ENCODE data around the gene RAI14.

The RAI14 gene

DNA sequence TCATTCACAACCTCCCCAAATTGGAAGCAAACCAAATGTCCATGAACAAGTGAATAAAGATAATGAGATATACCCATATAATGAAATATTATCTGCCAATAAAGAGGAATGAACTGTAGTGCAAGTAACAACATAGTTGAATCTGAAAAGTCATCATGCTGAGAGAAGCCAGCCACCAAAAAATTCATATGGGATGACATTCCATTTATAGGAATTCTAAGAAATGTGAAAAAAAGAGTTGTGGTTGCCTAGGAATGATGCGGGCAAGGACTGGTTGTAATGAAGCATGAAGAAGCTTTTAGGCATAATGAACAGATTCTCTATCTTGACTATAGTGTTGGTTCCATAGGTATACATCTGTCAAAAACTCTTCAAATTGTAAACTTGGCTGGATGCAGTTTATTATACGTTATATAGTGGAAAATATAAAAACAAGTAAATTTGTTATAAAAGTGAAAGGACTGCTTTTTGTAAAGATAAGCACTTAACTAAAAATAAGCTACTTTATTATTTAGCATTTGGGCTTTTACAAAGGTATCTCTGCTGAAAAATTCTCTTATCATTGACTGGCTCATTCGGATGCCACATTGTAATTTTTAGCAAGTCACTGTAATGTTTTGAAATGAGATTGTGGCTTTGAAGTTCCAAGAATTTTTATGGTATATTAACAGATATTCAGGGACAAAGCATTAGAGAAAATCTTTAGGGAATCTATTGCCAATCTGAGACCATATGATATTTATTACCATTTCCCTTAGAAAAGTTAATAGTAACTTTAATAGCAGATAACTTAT is 161.6 kb downstream of the RAI14 start:
- DNase-seq (ENCODE audit: extremely low spot score): no peak
- no peak for TF ChIP-seq L3MBTL2 (conservative IDR thresholded peaks at IDR 0.05)
- TF ChIP-seq NFRKB (IDR thresholded peaks at IDR 0.05): no peak
- no peak for TF ChIP-seq BHLHE40 (IDR thresholded peaks at IDR 0.05; ENCODE audit: borderline replicate concordance)
- no peak for TF ChIP-seq HDGF (IDR thresholded peaks at IDR 0.05; ENCODE audit: borderline replicate concordance)
- TF ChIP-seq CTBP1 (IDR thresholded peaks at IDR 0.05; ENCODE audit: borderline replicate concordance): no peak
- TF ChIP-seq, protein P1, sequence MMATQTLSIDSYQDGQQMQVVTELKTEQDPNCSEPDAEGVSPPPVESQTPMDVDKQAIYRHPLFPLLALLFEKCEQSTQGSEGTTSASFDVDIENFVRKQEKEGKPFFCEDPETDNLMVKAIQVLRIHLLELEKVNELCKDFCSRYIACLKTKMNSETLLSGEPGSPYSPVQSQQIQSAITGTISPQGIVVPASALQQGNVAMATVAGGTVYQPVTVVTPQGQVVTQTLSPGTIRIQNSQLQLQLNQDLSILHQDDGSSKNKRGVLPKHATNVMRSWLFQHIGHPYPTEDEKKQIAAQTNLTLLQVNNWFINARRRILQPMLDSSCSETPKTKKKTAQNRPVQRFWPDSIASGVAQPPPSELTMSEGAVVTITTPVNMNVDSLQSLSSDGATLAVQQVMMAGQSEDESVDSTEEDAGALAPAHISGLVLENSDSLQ (IDR thresholded peaks at IDR 0.05): no peak
- TF ChIP-seq FOXM1 (IDR thresholded peaks at IDR 0.05; ENCODE audit: borderline replicate concordance): no peak
- POLR2A ChIA-PET: no interaction called here
- CTCF ChIA-PET: no interaction called here

DNA sequence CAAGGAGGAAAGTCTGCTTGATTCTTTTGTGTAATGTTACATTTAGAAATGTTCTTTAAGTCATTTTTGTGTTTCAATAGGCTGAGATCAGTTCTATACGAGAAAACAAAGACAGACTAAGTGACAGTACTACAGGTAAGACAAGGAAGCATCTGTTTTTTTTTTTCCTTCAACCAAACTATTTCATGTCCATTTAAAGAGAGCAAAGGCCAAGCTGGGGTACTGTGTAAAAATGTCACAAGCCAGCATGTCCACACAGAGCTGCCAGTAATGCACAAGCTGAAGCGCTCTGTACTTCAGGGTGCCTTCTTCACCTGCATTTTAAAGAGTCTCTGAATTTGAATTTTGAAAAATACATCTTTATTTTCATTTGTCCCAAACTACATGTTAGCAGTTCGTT is 162.6 kb downstream of the RAI14 start:
- POLR2A ChIA-PET: no interaction called here
- CTCF ChIA-PET: no interaction called here
- TF ChIP-seq HDGF (IDR thresholded peaks at IDR 0.05; ENCODE audit: borderline replicate concordance) (no peak), ARNT (IDR thresholded peaks at IDR 0.05) (no peak), SP1 (IDR thresholded peaks at IDR 0.05) (no peak), ELF4 (IDR thresholded peaks at IDR 0.05) (no peak)
- no peak for DNase-seq (ENCODE audit: extremely low spot score)

DNA sequence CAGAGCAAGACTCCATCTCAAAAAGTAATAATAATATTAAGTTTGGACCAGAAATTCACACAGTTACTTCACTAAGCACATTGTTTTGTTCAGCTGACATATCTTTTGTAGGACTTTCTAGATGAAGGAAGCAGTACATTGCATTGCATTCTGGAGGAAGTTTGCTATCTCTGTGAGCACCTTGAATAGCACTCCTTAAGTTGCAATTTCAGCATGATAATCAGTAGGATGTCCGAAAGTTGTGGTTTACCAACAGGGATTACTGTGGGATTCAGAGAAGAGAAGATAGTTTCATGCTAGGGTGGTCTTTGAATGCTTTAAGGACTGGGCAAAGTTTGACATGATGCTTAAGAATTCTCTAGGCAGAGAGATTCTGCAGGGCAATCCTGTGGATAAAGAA is 164.5 kb downstream of the RAI14 start:
- no peak for TF ChIP-seq ARNT (IDR thresholded peaks at IDR 0.05)
- no peak for TF ChIP-seq NFRKB (IDR thresholded peaks at IDR 0.05)
- TF ChIP-seq BHLHE40 (IDR thresholded peaks at IDR 0.05; ENCODE audit: borderline replicate concordance): no peak
- no peak for TF ChIP-seq SUZ12 (IDR thresholded peaks at IDR 0.05)
- no peak for TF ChIP-seq FOXM1 (IDR thresholded peaks at IDR 0.05; ENCODE audit: borderline replicate concordance)
- TF ChIP-seq FOXA1 (IDR thresholded peaks at IDR 0.05): no peak
- no peak for TF ChIP-seq CTBP1 (IDR thresholded peaks at IDR 0.05; ENCODE audit: borderline replicate concordance)
- no peak for TF ChIP-seq LEF1 (IDR thresholded peaks at IDR 0.05; ENCODE audit: borderline replicate concordance)
- TF ChIP-seq L3MBTL2 (conservative IDR thresholded peaks at IDR 0.05): no peak
- TF ChIP-seq ELF4 (IDR thresholded peaks at IDR 0.05): no peak
- TF ChIP-seq HDGF (IDR thresholded peaks at IDR 0.05; ENCODE audit: borderline replicate concordance): no peak
- no peak for TF ChIP-seq TARDBP (IDR thresholded peaks at IDR 0.05)
- no peak for TF ChIP-seq ZNF384 (IDR thresholded peaks at IDR 0.05)
- TF ChIP-seq FOXK2 (IDR thresholded peaks at IDR 0.05): no peak
- CTCF ChIA-PET: no interaction called here
- POLR2A ChIA-PET: no interaction called here
- no peak for DNase-seq (ENCODE audit: extremely low spot score)

DNA sequence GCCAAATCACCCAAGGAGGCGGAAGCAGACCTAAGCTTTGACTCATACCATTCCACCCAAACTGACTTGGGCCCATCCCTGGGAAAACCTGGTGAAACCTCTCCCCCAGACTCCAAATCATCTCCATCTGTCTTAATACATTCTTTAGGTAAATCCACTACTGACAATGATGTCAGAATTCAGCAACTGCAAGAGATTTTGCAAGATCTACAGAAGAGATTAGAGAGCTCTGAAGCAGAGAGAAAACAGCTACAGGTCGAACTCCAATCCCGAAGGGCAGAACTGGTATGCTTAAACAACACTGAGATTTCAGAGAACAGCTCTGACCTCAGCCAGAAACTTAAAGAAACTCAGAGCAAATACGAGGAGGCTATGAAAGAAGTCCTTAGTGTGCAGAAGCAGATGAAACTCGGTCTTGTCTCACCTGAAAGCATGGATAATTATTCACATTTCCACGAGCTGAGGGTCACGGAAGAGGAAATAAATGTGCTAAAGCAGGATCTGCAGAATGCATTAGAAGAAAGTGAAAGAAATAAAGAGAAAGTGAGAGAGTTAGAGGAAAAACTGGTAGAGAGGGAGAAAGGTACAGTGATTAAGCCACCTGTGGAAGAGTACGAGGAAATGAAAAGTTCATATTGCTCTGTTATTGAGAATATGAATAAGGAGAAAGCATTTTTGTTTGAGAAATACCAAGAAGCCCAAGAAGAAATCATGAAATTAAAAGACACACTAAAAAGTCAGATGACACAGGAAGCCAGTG is 167.0 kb downstream of the RAI14 start:
- ChIA-PET CTCF (no interaction called here), POLR2A (interaction anchor here (1.6 kb wide), 1 partner anchor 92 kb away, joined by 3 read pairs; the partner anchor contains the start of genes BRIX1 and RAD1)
- no peak for DNase-seq (ENCODE audit: extremely low spot score)
- TF ChIP-seq FOXK2 (IDR thresholded peaks at IDR 0.05) (no peak), SP1 (IDR thresholded peaks at IDR 0.05) (no peak), NFRKB (IDR thresholded peaks at IDR 0.05) (no peak), ARNT (IDR thresholded peaks at IDR 0.05) (no peak), ELF4 (IDR thresholded peaks at IDR 0.05) (no peak), L3MBTL2 (conservative IDR thresholded peaks at IDR 0.05) (no peak), BHLHE40 (IDR thresholded peaks at IDR 0.05; ENCODE audit: borderline replicate concordance) (no peak), CTBP1 (IDR thresholded peaks at IDR 0.05; ENCODE audit: borderline replicate concordance) (no peak), FOXA1 (IDR thresholded peaks at IDR 0.05) (no peak), TARDBP (IDR thresholded peaks at IDR 0.05) (no peak), FOXM1 (IDR thresholded peaks at IDR 0.05; ENCODE audit: borderline replicate concordance) (no peak), SUZ12 (IDR thresholded peaks at IDR 0.05) (no peak), ZNF384 (IDR thresholded peaks at IDR 0.05) (no peak), HDGF (IDR thresholded peaks at IDR 0.05; ENCODE audit: borderline replicate concordance) (no peak), LEF1 (IDR thresholded peaks at IDR 0.05; ENCODE audit: borderline replicate concordance) (no peak)
- TF ChIP-seq, protein P1 (IDR thresholded peaks at IDR 0.05): no peak

DNA sequence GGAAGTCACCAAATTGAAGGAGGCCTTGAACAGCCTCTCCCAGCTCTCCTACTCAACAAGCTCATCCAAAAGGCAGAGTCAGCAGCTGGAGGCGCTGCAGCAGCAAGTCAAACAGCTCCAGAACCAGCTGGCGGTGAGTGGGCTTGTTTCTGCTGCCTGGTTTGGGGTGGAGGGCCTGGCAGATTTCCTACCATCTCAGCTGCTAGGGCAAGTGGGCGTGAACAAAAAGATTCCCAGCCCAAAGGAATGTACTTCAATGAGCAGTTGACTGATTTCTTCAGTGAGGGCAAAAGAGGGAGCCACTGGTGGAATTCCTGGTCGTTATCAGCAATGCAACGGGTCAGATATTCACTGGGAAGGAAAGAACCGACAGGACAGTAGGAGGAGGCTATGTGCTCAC is 170.2 kb downstream of the RAI14 start:
- CTCF ChIA-PET: no interaction called here

More for the DNA sequence above, 170.2 kb downstream of the RAI14 start:
- no peak for TF ChIP-seq HDGF (IDR thresholded peaks at IDR 0.05; ENCODE audit: borderline replicate concordance)
- TF ChIP-seq ELF4 (IDR thresholded peaks at IDR 0.05): no peak
- no peak for TF ChIP-seq FOXM1 (IDR thresholded peaks at IDR 0.05; ENCODE audit: borderline replicate concordance)
- TF ChIP-seq L3MBTL2 (conservative IDR thresholded peaks at IDR 0.05): no peak
- no peak for TF ChIP-seq NFRKB (IDR thresholded peaks at IDR 0.05)
- no peak for TF ChIP-seq CTBP1 (IDR thresholded peaks at IDR 0.05; ENCODE audit: borderline replicate concordance)
- no peak for TF ChIP-seq SP1 (IDR thresholded peaks at IDR 0.05)
- TF ChIP-seq, protein P1 (IDR thresholded peaks at IDR 0.05): no peak
- TF ChIP-seq SUZ12 (IDR thresholded peaks at IDR 0.05): no peak
- no peak for TF ChIP-seq TARDBP (IDR thresholded peaks at IDR 0.05)
- TF ChIP-seq FOXK2 (IDR thresholded peaks at IDR 0.05): no peak
- no peak for TF ChIP-seq ZNF384 (IDR thresholded peaks at IDR 0.05)
- POLR2A ChIA-PET: no interaction called here
- no peak for DNase-seq (ENCODE audit: extremely low spot score)

All from HEK293T (cell line).